ENCODE data around the gene DHRS7B. TPM values are rescaled to one million over a fixed set of nuclear protein-coding genes. Genes with fewer than 3 reads are reported as not detected.

DHRS7B gene
- total and polyA plus RNA-seq, 9 of the 15 experiments (the other 6 are each of a cell fraction or from before 2014, with no cell fraction given), result 8.0 to 30.7 (median 14.8) TPM

DNA sequence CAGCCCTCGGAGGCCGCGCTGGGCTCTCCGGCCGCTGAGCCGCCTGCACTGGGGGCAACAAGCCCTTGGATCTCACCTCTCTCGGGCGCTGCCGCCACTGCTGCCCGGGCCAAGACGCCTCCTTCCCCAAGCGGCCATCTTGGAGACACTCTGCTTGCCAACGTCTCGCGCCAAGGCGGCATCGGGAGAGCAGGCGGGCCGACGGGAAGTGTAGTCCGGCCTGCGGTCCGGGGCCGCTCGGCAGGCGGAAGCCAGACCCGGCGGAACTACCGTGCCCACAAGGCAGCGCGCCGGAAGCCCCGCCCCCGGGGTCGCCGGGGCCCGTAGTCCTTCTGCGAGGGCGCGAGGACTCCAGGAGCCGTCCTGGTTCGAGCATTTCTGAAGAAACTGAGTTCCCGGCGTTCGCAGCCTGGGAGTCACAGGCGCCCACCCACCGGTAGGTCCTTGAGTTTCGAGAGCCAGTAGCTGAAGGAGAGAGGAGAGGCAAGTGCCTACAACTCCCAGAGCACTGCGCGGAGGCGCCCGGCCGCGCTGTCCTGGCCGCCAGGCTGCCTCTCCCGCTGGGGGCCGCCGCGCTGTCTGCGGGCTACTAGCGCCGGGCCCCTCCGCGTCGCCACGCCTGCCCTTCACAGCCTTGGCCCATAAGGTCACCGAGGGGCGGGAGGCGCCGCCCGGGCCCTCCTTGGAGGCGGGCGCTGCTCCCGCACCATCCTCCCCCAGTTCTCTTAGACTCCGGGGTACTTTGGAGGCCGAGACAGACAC lies 87.4 kb downstream of the DHRS7B start, which contains the start of gene TMEM11 (continued):
- TF ChIP-seq, protein P1, sequence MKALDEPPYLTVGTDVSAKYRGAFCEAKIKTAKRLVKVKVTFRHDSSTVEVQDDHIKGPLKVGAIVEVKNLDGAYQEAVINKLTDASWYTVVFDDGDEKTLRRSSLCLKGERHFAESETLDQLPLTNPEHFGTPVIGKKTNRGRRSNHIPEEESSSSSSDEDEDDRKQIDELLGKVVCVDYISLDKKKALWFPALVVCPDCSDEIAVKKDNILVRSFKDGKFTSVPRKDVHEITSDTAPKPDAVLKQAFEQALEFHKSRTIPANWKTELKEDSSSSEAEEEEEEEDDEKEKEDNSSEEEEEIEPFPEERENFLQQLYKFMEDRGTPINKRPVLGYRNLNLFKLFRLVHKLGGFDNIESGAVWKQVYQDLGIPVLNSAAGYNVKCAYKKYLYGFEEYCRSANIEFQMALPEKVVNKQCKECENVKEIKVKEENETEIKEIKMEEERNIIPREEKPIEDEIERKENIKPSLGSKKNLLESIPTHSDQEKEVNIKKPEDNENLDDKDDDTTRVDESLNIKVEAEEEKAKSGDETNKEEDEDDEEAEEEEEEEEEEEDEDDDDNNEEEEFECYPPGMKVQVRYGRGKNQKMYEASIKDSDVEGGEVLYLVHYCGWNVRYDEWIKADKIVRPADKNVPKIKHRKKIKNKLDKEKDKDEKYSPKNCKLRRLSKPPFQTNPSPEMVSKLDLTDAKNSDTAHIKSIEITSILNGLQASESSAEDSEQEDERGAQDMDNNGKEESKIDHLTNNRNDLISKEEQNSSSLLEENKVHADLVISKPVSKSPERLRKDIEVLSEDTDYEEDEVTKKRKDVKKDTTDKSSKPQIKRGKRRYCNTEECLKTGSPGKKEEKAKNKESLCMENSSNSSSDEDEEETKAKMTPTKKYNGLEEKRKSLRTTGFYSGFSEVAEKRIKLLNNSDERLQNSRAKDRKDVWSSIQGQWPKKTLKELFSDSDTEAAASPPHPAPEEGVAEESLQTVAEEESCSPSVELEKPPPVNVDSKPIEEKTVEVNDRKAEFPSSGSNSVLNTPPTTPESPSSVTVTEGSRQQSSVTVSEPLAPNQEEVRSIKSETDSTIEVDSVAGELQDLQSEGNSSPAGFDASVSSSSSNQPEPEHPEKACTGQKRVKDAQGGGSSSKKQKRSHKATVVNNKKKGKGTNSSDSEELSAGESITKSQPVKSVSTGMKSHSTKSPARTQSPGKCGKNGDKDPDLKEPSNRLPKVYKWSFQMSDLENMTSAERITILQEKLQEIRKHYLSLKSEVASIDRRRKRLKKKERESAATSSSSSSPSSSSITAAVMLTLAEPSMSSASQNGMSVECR (CRISPR knock-in tag; IDR thresholded peaks at IDR 0.05), result no peak
- TF ChIP-seq, protein P2, sequence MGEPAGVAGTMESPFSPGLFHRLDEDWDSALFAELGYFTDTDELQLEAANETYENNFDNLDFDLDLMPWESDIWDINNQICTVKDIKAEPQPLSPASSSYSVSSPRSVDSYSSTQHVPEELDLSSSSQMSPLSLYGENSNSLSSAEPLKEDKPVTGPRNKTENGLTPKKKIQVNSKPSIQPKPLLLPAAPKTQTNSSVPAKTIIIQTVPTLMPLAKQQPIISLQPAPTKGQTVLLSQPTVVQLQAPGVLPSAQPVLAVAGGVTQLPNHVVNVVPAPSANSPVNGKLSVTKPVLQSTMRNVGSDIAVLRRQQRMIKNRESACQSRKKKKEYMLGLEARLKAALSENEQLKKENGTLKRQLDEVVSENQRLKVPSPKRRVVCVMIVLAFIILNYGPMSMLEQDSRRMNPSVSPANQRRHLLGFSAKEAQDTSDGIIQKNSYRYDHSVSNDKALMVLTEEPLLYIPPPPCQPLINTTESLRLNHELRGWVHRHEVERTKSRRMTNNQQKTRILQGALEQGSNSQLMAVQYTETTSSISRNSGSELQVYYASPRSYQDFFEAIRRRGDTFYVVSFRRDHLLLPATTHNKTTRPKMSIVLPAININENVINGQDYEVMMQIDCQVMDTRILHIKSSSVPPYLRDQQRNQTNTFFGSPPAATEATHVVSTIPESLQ (CRISPR knock-in tag; IDR thresholded peaks at IDR 0.05), result no peak
- TF ChIP-seq RFX1 (IDR thresholded peaks at IDR 0.05) (no peak), SETDB1 (IDR thresholded peaks at IDR 0.05; ENCODE audit: low read length) (no peak), GABPB1 (CRISPR knock-in tag; IDR thresholded peaks at IDR 0.05) (peak; percentile 81), KLF10 (CRISPR knock-in tag; IDR thresholded peaks at IDR 0.05) (no peak), ZNF41 (CRISPR knock-in tag; conservative IDR thresholded peaks at IDR 0.05) (0 out of 2 replicates have a peak, but pooled peaks have one; percentile 19), FOS (IDR thresholded peaks at IDR 0.05; ENCODE audit: extremely low read depth, insufficient read length) (no peak), SIX5 (IDR thresholded peaks at IDR 0.05; ENCODE audit: borderline replicate concordance in 1 of 2, insufficient read depth in 1 of 2, low read depth in 1 of 2, low read length in 2 of 2) (peak; percentile 90 to 93), ARID1B (IDR thresholded peaks at IDR 0.05) (no peak), NR4A1 (CRISPR knock-in tag; IDR thresholded peaks at IDR 0.05) (no peak), NR4A1 (tag; IDR thresholded peaks at IDR 0.05) (peak; percentile 81; the same call in 1 of the 2 replicates)
- TF ChIP-seq, protein P3, sequence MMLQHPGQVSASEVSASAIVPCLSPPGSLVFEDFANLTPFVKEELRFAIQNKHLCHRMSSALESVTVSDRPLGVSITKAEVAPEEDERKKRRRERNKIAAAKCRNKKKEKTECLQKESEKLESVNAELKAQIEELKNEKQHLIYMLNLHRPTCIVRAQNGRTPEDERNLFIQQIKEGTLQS (IDR thresholded peaks at IDR 0.05), result no peak
- TF ChIP-seq, protein P3 (CRISPR knock-in tag; conservative IDR thresholded peaks at IDR 0.05), result no peak
- TF ChIP-seq, protein P4, sequence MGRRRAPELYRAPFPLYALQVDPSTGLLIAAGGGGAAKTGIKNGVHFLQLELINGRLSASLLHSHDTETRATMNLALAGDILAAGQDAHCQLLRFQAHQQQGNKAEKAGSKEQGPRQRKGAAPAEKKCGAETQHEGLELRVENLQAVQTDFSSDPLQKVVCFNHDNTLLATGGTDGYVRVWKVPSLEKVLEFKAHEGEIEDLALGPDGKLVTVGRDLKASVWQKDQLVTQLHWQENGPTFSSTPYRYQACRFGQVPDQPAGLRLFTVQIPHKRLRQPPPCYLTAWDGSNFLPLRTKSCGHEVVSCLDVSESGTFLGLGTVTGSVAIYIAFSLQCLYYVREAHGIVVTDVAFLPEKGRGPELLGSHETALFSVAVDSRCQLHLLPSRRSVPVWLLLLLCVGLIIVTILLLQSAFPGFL (CRISPR knock-in tag; IDR thresholded peaks at IDR 0.05), result no peak
- TF ChIP-seq, protein P5, sequence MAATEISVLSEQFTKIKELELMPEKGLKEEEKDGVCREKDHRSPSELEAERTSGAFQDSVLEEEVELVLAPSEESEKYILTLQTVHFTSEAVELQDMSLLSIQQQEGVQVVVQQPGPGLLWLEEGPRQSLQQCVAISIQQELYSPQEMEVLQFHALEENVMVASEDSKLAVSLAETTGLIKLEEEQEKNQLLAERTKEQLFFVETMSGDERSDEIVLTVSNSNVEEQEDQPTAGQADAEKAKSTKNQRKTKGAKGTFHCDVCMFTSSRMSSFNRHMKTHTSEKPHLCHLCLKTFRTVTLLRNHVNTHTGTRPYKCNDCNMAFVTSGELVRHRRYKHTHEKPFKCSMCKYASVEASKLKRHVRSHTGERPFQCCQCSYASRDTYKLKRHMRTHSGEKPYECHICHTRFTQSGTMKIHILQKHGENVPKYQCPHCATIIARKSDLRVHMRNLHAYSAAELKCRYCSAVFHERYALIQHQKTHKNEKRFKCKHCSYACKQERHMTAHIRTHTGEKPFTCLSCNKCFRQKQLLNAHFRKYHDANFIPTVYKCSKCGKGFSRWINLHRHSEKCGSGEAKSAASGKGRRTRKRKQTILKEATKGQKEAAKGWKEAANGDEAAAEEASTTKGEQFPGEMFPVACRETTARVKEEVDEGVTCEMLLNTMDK (IDR thresholded peaks at IDR 0.05; ENCODE audit: borderline replicate concordance, insufficient read depth, low read depth, low read length, poor library complexity, severe bottlenecking), result peak; percentile 61
